RWPE2 (cell line): ENCODE results near the gene GSTO2.

Experiments
- ATAC-seq: fragments of 200-7000 bp; cut with Tn5 transposase; 3 replicates; pipeline ENCODE4 v1.9.1; 2021; ENCODE audit warnings: low read depth
- DNase-seq: peaks from one replicate; pipeline ENCODE4 v3.0.0-alpha.2; 2020; ENCODE audit warnings: low spot score
- H3K27ac ChIP-seq: fragments of 450-650 bp; 2 replicates; pipeline ENCODE4 v1.5.1; 2017; ENCODE audit warnings: mild to moderate bottlenecking; ENCODE audit not compliant: poor library complexity, severe bottlenecking
- H3K27me3 ChIP-seq: fragments of 250-450 bp; sonication (Bioruptor Pico); 2 replicates; pipeline ENCODE4 v1.5.1; 2021; ENCODE audit warnings: mild to moderate bottlenecking, moderate library complexity; ENCODE audit not compliant: insufficient read depth, poor library complexity, severe bottlenecking
- H3K36me3 ChIP-seq: fragments of 250-450 bp; sonication (Bioruptor Pico); 2 replicates; pipeline ENCODE4 v1.5.1; 2020; ENCODE audit warnings: low read depth, mild to moderate bottlenecking, moderate library complexity
- H3K4me1 ChIP-seq: fragments of 250-450 bp; sonication (Bioruptor Pico); 2 replicates; pipeline ENCODE4 v1.5.1; 2021; ENCODE audit warnings: mild to moderate bottlenecking, moderate library complexity; ENCODE audit not compliant: insufficient read depth, poor library complexity, severe bottlenecking
- H3K4me3 ChIP-seq: fragments of 250-450 bp; sonication (Bioruptor Pico); 2 replicates; pipeline ENCODE4 v1.5.1; 2021; ENCODE audit warnings: mild to moderate bottlenecking, moderate library complexity; ENCODE audit not compliant: severe bottlenecking
- H3K9me3 ChIP-seq: fragments of 250-450 bp; sonication (Bioruptor Pico); 2 replicates; pipeline ENCODE4 v1.5.1; 2021; ENCODE audit warnings: mild to moderate bottlenecking, moderate library complexity; ENCODE audit not compliant: severe bottlenecking
- CTCF ChIP-seq: fragments of 450-650 bp; IDR thresholded peaks from one replicate; pipeline ENCODE4 v1.5.1; 2017; ENCODE audit warnings: mild to moderate bottlenecking, moderate library complexity; ENCODE audit not compliant: poor library complexity, severe bottlenecking

GSTO2 gene

GRCh38 chr10:104268405-104268712, 625 bp upstream of the GSTO2 start:
- peak overlapping the region; percentile 40 for H3K27ac ChIP-seq
- H3K4me3 ChIP-seq: peak overlapping the region; percentile 76
- H3K9me3 ChIP-seq: no peaks in the 10 kb centered on the region
- TF ChIP-seq CTCF: no peak
- H3K27me3 ChIP-seq: no peaks in the 10 kb centered on the region
- H3K4me1 ChIP-seq: no peaks in the 10 kb centered on the region
- DNase-seq: no peak
- no peak for ATAC-seq
- peaks cover 48% of the 10 kb centered on the region for H3K36me3 ChIP-seq

- no peak for TF ChIP-seq CTCF
- DNase-seq (no peak), ATAC-seq (no peak)
- H3K4me3 ChIP-seq: no peak overlapping the region
- no peaks in the 10 kb centered on the region for H3K9me3 ChIP-seq
- peaks cover 7% of the 10 kb centered on the region for H3K4me1 ChIP-seq
- H3K27ac ChIP-seq: no peak overlapping the region
- H3K27me3 ChIP-seq: no peaks in the 10 kb centered on the region
- peaks cover 11% of the 10 kb centered on the region for H3K36me3 ChIP-seq
Measured at GRCh38 chr10:104273286-104273685, 4.3 kb downstream of the GSTO2 start.

GRCh38 chr10:104273899-104274575, 5.1 kb downstream of the GSTO2 start:
- no peak for TF ChIP-seq CTCF
- no peaks in the 10 kb centered on the region for H3K9me3 ChIP-seq
- H3K4me1 ChIP-seq: peaks cover 7% of the 10 kb centered on the region
- no peaks in the 10 kb centered on the region for H3K27me3 ChIP-seq
- no peak for DNase-seq
- H3K36me3 ChIP-seq: peaks cover 18% of the 10 kb centered on the region
- no peak overlapping the region for H3K4me3 ChIP-seq
- no peak overlapping the region for H3K27ac ChIP-seq
- ATAC-seq: no peak

GRCh38 chr10:104274762-104275721, 6.1 kb downstream of the GSTO2 start:
- H3K4me1 ChIP-seq: peaks cover 7% of the 10 kb centered on the region
- DNase-seq (peak; percentile 69), ATAC-seq (peak; percentile 90)
- H3K27me3 ChIP-seq: no peaks in the 10 kb centered on the region
- peak; percentile 95 for TF ChIP-seq CTCF
- no peaks in the 10 kb centered on the region for H3K9me3 ChIP-seq
- peak overlapping the region; percentile 56 for H3K4me3 ChIP-seq
- H3K27ac ChIP-seq: peak overlapping the region; percentile 33
- H3K36me3 ChIP-seq: peaks cover 27% of the 10 kb centered on the region

- no peak overlapping the region for H3K27ac ChIP-seq
- H3K4me3 ChIP-seq: no peak overlapping the region
- peaks cover 38% of the 10 kb centered on the region for H3K36me3 ChIP-seq
- peaks cover 7% of the 10 kb centered on the region for H3K4me1 ChIP-seq
- no peaks in the 10 kb centered on the region for H3K9me3 ChIP-seq
- no peak for DNase-seq
- ATAC-seq: no peak
- H3K27me3 ChIP-seq: no peaks in the 10 kb centered on the region
- TF ChIP-seq CTCF: no peak
Measured at GRCh38 chr10:104276192-104276591, 7.2 kb downstream of the GSTO2 start.
